Neutrophil (primary cell): ENCODE results near the gene TMIGD1.

Experiments
- H3K27ac ChIP-seq: fragments of 200-600 bp; sonication (generic); 2 replicates; pipeline ENCODE4 v1.5.1; 2016; ENCODE audit warnings: mild to moderate bottlenecking, moderate library complexity
- H3K27me3 ChIP-seq: fragments of 200-600 bp; sonication (generic); 2 replicates; pipeline ENCODE4 v1.6.0; 2016; ENCODE audit warnings: mild to moderate bottlenecking
- H3K36me3 ChIP-seq: fragments of 200-600 bp; sonication (generic); 2 replicates; pipeline ENCODE4 v1.5.1; 2017
- H3K4me1 ChIP-seq, 2 experiments: fragments of 200-600 bp in 1 of 2; sonication (generic) in 1 of 2; 1 replicate in 1 of 2; 2 replicates in 1 of 2; pipeline versions ENCODE4 v1.5.1 to v1.6.1; 2013 to 2016; ENCODE audit warnings: low read depth in 1 of 2, low read length in 1 of 2, mild to moderate bottlenecking in 1 of 2, moderate library complexity in 1 of 2; ENCODE audit not compliant: control insufficient read depth in 1 of 2, insufficient read depth in 1 of 2
- H3K4me3 ChIP-seq, 2 experiments: fragments of 200-600 bp in 1 of 2; sonication (generic) in 1 of 2; 1 replicate in 1 of 2; 2 replicates in 1 of 2; pipeline ENCODE4 v1.5.1; 2013 to 2016; ENCODE audit warnings: low read depth in 1 of 2, low read length in 1 of 2, mild to moderate bottlenecking in 1 of 2, moderate library complexity in 1 of 2
- H3K9me3 ChIP-seq: fragments of 200-600 bp; sonication (generic); 2 replicates; pipeline ENCODE4 v1.5.1; 2016
- TF ChIP-seq, protein P1 (sequence below): fragments of 200-600 bp; sonication (generic); IDR thresholded peaks from 2 replicates; pipeline ENCODE4 v1.5.1; 2016; ENCODE audit warnings: antibody characterized with exemption

The TMIGD1 gene

DNA sequence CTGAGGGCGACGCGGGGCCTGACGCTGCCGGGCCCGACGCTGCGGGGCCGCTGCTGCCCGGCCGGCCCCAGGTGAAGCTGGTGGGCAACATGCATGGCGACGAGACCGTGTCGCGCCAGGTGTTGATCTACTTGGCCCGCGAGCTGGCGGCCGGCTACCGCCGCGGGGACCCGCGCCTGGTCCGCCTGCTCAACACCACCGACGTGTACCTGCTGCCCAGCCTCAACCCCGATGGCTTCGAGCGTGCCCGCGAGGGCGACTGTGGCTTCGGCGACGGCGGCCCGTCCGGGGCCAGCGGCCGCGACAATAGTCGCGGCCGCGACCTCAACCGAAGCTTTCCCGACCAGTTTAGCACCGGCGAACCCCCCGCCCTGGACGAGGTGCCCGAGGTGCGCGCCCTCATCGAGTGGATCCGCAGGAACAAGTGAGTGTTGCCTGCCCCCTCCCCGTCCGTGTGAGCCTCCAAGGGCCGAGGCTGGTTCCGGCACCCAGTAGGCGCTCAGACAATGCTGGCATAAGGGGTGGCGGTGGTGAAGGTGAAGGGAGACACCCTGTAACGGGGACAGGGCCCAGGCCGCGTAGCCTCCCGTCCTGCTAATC is 45.5 kb upstream of the TMIGD1 start:
- Histone ChIP-seq H3K36me3 (no peaks in the 10 kb centered on the region), H3K9me3 (no peaks in the 10 kb centered on the region), H3K4me1 (peaks cover 41 to 52% of the 10 kb centered on the region in 2 experiments), H3K27me3 (no peaks in the 10 kb centered on the region), H3K4me3 (peak overlapping the region; percentile 84 to 98), H3K27ac (peak overlapping the region; percentile 94)
- TF ChIP-seq, protein P1, sequence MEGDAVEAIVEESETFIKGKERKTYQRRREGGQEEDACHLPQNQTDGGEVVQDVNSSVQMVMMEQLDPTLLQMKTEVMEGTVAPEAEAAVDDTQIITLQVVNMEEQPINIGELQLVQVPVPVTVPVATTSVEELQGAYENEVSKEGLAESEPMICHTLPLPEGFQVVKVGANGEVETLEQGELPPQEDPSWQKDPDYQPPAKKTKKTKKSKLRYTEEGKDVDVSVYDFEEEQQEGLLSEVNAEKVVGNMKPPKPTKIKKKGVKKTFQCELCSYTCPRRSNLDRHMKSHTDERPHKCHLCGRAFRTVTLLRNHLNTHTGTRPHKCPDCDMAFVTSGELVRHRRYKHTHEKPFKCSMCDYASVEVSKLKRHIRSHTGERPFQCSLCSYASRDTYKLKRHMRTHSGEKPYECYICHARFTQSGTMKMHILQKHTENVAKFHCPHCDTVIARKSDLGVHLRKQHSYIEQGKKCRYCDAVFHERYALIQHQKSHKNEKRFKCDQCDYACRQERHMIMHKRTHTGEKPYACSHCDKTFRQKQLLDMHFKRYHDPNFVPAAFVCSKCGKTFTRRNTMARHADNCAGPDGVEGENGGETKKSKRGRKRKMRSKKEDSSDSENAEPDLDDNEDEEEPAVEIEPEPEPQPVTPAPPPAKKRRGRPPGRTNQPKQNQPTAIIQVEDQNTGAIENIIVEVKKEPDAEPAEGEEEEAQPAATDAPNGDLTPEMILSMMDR, result no peak

DNA sequence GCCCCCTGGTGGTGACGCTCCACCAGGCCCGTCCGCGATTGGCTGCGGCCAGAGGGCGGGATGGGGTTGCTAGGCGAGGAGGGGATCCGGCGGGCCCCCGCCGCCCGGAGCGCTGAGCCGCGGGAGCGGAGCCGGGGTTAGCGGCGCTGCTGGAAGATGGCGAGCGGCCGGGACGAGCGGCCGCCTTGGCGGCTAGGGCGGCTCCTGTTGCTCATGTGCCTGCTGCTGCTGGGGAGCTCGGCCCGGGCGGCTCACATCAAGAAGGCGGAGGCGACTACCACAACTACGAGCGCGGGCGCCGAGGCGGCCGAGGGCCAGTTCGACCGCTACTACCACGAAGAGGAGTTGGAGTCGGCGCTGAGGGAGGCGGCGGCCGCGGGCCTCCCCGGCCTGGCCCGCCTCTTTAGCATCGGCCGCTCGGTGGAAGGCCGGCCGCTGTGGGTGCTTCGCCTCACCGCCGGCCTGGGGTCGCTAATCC is 45.0 kb upstream of the TMIGD1 start, which contains the start of gene CPD:
CPD (plus strand) TSS at position 103 of the 478 bp plus-strand sequence; CDS start at position 157, 54 bp downstream.
- Histone ChIP-seq H3K9me3 (no peaks in the 10 kb centered on the region), H3K4me1 (peaks cover 39 to 50% of the 10 kb centered on the region in 2 experiments), H3K27me3 (no peaks in the 10 kb centered on the region), H3K4me3 (peak within 1 kb of the TSS; percentile 84 to 98), H3K27ac (peak within 1 kb of the TSS; percentile 94), H3K36me3 (no peaks in the 10 kb centered on the region)
- TF ChIP-seq, protein P1, result peak; percentile 41

DNA sequence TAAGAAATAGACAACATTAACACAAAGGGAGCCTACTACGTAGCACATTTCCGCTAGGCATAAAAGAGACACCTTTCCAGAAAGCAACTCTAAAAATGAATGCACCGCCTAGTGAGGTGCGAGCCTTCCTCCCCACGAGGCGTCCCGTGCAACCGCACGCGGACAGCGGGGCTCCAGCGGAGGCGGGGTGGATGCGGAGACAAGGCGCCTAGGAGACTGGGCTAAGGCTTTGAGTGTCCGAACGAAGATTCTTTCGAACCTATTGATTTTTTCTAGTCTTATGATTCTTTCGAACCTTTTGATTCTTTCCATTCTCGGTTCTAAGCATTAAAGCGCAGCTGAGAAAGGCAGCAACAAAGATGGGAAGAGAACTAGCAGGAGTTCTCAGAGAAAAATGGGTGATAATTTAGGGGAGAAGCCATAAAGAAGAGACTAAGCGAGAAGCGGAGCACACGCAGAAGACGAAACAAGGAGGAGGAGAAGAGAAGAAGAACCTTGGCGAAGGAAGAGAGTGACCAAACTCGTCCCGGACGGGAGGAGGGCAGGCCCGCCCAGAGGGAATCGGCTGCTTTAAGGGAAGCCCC is 44.5 kb upstream of the TMIGD1 start:
- no peaks in the 10 kb centered on the region for H3K9me3 ChIP-seq
- peaks cover 34 to 46% of the 10 kb centered on the region in 2 experiments for H3K4me1 ChIP-seq
- no peaks in the 10 kb centered on the region for H3K36me3 ChIP-seq
- H3K4me3 ChIP-seq, result peak overlapping the region; percentile 84 to 98
- no peaks in the 10 kb centered on the region for H3K27me3 ChIP-seq
- TF ChIP-seq, protein P1, result no peak
- H3K27ac ChIP-seq, result peak overlapping the region; percentile 94

DNA sequence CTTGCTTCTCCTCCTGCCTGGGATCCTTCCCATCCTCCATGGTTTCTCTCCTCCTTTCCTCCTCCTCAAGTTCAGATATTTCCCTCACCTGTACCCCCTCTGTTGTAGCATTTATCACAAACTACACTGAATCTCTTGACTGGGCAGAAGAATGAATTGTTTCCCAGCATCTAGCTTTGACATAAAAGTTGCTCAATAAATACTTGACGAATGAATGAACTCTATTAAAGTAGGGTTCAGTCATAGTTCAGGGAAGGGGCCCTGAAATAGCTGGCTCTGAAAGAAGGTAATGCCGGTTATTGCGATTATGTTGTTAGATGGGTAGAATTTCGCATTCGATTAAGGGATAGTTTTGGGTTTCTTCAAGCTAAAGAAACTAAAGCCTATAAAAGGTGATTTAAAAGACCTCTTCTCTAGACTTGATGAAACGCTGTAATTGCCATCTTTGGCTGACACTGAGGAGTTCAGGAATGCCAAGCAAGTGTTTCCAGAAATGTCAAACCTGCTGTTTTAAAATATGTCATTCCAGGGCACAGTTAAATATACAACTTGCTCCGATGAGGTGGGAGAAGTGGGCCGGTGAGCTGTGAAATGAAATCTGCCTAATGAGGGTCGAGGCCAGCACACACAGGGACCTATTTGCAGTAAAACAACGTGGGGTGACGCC is 43.9 kb upstream of the TMIGD1 start:
- Histone ChIP-seq H3K36me3 (no peaks in the 10 kb centered on the region), H3K9me3 (no peaks in the 10 kb centered on the region), H3K4me1 (peaks cover 34 to 44% of the 10 kb centered on the region in 2 experiments), H3K4me3 (peak overlapping the region; percentile 84 to 98), H3K27ac (peak overlapping the region; percentile 94), H3K27me3 (no peaks in the 10 kb centered on the region)
- TF ChIP-seq, protein P1, result no peak

DNA sequence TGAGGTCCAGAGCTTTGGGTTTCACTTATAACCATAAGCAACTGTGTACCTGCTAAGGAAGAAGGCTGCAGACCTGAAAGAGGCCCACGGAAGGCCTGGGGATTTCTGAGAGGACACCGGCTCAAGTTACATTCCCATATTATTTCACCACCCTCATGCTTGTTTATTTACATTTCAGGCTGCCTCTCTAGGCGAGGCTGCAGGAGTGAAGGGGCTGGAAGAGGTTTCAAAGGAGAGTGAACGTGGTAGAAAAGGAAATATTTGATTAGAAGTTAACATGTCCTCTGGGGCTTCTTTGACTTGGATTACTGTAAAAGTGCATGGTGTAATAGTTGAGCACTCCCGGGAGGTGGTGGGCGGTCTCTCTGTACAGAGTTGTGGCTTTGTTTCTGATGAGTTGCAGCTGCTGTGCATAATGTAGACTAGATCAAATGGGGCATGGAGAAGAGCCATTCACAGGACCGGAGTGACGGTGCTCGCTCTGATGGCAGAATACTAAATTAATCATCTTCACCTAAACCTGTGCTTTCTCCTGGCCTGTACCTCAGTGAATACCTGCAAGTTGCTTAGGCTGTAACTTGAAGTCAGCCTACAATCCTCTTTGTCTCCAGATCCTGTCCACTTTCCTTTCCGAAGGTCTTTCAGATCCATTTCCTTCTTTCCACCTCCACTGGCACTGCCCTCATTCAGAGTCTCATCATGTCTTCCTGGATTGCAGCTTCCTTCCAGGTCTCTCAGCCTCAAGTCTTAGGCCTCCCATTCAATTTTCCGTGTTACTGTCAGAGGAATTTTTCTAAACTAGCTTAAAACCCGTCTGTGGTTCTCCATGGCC is 43.0 kb upstream of the TMIGD1 start:
- Histone ChIP-seq H3K4me1 (peaks cover 30 to 41% of the 10 kb centered on the region in 2 experiments), H3K9me3 (no peaks in the 10 kb centered on the region), H3K4me3 (no peak overlapping the region), H3K27ac (no peak overlapping the region), H3K36me3 (no peaks in the 10 kb centered on the region), H3K27me3 (no peaks in the 10 kb centered on the region)
- TF ChIP-seq, protein P1, result no peak
